GM21390 (cell line): Measurements from ENCODE around the gene JMJD6.
"Not testable (repeated sequence)": the region's sequence is repeated elsewhere in the genome, so short reads cannot be mapped to it uniquely, and the experiment has no call there.

Source experiments
- ATAC-seq: cut with Tn5 transposase; IDR thresholded peaks from one replicate; pipeline ENCODE4 v1.9.1; 2021; ENCODE audit not compliant: unreplicated experiment

Gene JMJD6

DNA sequence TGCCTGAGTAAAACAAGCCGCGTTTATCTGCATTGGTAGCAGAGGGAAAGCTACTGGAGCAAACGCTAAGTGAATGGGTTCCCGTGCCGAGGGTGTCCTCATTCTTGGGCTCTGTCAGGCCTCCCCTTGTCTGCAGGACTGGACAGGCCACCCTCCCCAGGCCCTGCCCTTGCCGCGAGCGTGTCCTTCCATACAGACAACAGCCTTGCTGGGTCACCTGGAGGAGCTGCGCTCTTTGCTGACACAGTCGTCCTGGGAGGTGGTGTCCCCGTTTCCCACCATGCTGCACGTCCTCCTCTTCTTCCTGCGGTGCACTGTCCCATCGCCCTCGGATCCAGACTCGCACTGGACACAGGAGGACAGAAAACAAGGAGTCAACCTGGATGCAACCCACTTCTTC is 7.9 kb downstream of the JMJD6 start:
- ATAC-seq = no peak

DNA sequence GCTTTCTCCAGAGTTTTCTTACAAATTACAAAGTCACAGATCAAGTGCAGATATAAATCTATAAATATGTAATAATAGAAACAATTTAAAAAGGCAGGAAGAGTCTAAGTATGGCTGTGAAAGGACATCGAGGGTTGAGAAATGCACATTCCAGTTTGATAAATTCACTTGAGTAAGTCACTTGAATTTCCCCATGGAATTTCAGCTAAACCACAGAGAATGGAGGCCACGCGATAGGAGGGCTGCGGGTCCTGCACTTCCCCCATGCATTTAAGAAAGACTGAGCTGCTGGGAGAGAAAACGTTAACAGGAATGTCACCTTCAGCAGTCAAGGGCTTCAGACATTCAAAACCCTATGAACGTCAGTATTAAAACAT is 9.6 kb downstream of the JMJD6 start:
- no peak for ATAC-seq

DNA sequence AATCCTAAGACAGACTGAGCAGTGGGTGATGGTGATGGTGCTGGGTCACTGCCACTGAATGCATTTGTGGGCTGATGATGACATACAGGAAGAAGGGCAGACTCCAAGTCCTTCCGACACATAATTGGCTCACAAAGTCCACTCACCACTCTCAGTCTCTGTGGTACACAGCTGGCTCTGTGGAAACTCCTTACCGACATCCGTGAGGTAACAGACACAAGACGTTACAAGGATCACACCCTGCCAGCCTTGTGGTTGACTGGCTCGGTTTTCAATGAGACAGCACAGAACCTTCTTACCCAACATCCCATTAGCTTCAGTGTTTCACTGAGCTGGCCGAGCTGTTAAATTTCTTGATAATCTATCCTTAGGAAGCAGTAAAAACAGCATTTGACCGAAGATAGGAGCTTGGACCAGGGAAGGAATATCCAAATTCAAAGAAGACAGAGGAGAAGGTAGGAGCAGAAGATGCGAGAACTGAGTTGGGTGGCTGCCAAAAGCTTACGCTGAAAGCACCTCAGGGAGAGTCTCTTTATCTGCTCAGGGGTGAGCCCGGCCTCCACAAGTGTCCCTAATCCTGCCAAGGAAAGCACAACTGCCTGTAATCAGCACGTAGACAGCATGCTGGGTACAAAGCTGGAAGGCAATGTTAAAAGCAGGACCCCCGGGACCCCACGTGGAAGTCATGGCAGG is 10.1 kb downstream of the JMJD6 start:
- no peak for ATAC-seq

DNA sequence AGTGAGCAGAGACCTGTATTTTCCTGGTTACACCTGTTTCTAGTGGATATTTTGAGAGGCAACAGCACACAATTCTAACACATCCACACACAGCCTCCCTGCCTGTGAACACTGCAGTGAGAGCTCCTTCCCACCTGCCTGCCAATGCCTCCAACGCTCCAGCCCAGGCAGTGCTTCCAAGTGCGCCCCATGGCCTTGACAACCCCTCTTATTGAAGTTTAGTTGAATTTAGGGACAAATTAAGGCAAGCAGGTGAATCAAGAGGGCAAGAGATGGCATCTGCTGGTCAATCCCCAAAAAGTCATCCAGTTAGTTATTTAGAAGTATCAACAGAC is 10.9 kb downstream of the JMJD6 start:
- ATAC-seq = no peak

DNA sequence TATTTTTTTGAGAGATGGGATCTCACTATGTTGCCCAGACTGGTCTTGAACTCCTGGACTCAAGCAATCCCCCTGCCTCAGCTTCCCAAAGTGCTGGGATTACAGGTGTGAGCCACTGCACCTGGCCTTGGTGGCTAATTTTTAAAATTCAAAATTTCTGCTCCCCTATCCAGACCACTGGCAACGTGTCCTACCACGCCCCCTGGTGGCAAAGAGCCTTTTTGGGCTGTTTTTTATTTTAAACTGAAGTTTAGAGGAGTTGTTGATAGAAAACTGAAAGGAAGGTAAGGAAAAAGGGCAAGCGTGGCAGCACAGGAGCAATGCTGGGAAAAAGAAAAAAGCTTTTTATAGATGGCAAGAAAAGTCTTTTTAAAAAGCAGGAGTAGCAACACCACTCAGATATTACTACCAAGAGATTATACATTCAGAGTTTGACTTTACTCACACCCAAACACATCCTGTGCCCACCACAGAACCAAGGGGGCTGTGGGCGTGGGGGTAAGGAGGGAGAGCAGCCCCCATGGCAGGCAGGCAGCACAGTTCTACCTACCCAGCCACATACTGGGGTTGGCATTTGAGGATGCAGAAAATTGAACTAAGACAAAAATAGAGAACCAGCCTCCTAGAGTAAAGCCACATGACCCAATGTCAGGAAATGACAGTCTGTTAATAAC is 11.4 kb downstream of the JMJD6 start:
- no peak for ATAC-seq

DNA sequence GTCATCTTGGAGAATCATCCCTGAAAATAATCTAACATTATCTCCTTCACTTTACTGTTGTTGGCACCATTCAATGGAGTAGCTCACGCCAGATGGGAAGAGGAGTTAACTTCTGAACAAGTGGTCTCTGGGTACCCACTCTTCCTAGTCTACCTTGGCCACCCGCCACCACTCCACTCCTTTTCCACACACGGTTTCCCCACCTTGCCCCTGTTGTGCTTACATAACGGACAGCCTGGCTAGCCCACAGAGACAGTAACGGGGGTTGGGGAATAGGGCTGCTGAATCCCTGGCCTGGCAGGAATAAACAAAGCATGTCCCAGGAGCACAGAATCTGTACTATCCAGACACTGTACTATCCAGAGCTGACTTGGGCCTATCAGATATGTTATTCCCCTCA is 12.1 kb downstream of the JMJD6 start:
- ATAC-seq = no peak

DNA sequence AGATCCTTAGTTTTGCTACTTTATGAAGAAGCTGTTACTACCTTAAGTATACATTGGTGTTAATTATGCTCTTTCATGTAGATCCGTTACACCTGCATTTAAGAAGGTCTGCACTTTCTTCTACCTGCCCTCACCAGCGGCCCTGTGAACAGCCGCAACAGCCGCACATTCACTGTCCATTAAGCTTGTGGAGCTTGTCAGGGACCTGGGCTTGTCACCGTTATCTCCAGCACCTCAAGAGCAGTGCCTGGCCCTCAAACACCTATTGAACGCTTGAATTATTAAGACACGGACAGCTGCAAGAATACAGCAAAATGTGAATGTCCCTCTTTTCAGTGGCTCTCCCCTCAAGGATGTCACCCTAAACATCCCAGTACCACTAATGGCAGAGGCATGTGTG is 12.6 kb downstream of the JMJD6 start:
- ATAC-seq = no peak

DNA sequence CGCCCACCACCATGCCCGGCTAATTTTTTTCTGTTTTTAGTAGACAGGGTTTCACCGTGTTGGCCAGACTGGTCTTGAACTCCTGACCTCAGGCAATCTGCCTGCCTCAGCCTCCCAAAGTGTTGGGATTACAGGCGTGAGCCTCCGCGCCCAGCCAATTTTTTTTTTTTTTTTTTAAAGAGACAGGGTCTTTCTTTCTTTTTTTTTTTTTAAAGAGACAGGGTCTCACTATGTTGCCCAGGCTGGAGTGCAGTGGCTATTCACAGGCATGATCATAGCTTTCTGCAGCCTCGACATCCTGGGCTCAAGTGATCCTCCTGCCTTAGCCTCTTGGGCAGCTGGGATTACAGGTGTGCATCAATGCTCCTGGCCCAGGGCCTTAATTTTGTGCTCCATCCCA is 14.1 kb downstream of the JMJD6 start:
- not testable (repeated sequence) for ATAC-seq

DNA sequence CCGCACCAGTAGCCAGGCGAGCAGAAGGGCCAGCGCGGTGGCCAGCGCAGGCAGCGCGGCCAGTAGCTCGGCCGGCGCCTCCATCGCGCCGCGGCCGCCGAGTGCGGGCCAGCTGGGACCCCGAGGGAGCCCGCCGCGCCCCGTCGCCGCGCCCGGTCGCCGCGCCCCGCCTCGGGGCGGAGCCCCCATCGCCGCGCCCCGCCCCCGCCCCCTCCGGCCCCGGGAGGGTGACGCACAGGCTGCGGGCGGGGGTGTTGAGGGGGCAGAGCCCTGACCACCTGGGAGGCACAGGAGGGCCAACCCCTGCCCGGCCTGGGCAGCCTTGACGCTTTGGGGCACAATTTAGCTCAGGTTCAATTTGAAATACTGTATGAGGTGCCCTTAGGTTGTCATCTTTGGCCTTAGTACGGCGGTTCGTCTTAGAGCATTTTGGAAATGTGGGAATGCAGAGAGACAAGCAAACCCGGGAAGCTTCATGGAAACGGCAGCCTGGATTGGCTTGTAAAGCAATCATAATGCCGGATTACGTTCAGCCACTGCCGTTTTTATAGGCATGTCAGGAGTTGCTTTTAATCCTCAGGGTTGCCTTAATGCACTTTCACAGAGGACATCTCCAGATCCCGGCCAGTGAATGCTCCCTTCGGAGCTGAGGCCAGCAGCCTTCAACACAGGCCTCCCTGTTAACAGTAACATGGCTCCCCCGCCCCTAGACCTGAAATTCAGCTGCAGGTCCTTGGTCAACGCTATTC is 15.4 kb downstream of the JMJD6 start, which contains the start of gene MXRA7:
Gene MXRA7, minus strand, starts transcription at position 103 of the 749 bp plus-strand sequence. Its CDS starts 19 bp downstream, at position 84.
- no peak for ATAC-seq

DNA sequence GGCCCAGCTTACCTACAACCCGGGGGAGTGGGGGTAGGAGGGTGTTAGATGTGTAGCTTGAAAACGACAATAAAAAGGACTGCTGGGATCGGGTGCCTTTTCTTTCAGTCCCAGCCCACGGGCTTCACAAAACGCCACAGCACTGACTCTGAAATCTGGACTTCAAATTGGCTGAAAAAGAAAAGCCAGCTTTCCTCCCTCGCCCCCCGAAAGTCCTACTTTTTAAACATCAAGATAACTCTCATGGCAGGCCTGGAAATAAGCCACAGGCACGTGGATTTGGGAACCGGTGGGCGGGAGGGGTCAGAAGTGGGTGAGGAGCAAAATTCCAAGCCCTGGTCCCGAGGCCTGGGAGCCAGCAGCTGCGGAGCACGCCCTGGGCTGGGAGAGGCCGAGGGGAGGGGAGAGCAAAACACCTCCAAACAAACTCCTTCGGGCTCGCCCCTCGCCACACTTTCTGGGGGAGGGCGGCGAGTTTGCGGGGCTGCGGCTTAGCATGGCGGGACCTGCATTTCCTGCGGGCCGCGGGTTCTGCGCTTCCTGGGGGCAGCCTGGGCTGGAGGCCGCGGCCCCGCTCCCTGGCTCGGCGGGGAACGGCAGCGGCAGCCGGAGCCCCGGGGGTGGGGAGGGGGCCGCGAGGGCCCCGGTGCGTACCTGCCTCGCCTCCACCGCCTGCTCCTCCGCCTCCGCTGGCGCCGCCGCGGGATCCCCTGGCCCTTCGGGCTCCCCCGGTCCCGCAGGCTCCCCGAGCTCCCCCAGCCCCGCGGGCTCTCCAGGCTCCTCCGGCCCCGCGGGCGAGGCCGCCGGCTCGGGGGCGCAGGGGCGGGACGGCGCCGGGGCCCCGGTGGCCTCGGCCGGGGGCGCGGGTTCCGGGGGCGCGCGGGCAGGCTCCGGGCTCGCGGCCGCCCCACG is 16.2 kb downstream of the JMJD6 start:
- not testable (repeated sequence) for ATAC-seq

DNA sequence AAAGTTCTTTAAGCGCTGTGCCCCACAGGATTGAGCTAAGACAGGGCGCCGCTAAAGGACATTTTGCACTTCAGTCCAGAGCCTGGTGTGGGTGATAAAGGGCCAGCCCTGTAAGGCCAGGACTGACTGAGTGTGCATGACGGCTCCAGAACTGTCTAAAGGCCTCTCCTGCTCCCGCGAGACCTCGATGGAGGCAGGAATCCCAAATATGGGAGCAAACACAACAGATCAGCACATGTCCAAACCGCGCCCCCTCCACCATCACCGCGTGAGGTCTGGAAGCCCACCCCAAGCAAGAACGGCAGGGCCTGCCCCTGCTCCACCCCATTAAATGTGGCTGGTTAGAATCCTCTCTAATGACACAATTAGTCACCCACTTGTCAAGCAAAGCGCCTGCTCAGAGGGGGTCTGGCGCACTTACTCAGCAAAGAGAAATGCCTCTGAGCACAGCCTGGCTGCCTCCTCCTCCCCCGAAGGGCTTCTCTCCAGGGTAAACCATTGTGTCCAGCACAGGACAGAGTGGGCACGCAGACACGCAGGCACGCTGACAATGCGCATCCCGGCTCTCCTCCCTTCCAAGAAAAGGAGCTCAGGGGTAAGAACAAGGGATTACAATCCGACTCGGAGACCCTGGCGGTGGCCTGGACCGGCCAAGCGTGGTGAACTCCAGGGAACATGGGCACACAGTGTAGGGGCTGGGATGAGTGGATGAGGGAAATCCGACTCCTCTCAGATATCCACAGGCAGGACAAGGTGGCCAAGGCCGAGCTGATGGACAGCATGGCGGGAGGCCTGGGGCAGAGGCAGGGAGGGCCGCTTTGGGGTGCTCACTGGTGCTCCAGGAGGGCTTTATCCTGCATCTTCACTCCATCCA is 17.1 kb downstream of the JMJD6 start:
- ATAC-seq = no peak

DNA sequence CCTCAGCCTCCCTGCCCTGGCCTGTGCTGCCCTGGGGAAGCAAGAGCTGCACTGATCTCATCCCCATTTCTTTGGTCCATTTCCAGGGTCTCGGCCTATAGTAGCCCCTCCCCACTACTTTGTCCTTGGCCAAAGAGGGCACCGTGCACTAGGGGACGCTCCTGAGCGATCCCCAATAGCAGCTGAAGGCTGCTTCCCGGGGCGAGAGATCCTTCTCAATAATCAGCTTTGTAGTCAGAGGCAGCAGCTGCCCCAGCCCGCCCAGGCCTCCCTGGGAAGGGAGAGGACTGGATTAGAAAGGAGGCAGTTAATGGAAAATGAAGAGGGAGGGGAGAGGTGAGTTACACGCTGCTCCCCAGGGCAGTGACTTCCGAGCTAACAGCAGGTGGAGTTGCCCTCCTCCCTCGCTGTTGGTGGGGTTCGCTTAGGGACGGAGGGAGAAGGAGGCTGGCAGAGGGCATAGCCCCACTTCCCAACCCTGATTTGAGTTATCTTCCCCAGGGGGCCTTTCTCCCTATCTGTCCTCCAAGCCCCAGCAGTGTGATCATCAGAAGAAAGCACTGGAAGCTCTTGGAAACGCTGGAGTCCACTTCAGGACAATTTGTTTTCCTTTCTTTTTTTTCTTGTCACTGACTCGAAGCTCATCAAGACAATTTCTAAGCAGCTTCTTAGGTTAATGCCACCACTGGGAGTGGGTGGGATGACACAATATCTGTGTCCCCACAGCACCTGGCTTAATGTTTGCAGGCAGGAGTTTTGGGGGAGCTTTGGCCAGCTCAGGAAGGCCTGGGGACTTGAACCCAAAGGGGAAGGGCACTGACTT is 18.2 kb downstream of the JMJD6 start:
- ATAC-seq = no peak

DNA sequence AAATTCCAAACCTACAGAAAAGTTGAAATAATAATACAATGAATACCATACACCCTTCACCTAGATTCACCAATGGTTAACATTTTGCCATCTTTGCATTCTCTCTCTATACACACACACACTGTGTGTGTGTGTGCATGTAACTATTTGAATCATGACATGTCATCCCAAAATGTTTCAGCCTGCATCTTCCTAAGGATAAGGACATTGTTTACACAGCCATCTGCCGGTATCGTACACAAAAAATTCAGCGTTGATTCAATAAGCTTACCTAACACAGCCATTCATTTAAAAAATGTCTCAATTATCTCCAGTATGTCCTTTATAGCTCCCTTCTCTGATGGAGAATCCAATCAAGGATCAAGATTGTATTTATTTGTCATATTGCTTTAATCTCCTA is 19.6 kb downstream of the JMJD6 start:
- ATAC-seq = no peak

DNA sequence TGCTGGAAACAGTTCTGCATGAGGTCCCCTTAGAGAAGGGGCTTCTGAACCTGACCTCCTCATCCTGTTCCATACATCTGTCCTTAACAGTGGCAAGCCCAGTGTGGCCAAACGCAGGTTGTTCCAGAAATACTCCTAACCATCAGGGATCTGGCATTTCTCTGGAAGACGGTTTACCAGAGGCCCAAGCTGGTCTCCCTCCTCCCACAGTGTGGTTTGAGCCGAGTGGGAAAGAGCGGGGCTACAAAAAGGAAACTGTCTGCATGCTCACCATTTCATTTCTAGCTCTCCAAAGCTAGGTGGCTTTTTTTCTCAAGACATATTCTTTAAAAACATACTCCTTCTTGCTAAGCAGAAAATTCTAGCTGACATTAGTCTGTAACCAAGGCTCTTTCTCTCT is 21.6 kb downstream of the JMJD6 start:
- ATAC-seq = no peak

DNA sequence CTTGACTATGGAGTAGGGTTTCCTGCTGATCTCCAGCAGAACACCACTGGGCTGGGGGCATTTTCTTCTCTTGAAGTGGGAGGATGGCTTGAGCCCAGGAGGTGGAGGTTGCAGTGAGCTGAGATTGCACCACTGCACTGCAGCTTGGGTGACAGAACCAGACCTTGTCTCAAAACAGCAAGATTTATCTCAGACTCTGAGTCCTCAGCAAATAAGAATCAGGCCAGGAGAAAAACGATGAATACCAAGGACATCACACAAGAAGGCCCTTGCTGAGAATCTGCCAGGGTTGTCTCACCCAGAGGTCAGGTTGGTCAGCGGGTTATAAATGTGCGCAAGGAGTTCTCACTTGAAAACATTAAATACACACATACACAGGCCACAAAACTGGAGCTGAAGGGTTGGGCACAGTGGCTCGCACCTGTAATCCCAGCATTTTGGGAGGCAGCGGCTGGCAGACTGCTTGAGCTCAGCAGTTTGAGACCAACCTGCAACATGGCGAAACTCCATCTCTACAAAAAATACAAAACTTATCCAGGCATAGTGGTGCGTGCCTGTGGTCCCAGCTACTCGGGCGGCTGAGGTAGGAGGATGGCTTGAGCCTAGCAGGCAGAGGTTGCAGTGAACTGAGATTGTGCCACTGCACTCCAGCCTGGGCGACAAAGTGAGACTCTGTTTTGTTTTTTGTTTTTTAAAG is 23.3 kb downstream of the JMJD6 start:
- ATAC-seq = no peak

DNA sequence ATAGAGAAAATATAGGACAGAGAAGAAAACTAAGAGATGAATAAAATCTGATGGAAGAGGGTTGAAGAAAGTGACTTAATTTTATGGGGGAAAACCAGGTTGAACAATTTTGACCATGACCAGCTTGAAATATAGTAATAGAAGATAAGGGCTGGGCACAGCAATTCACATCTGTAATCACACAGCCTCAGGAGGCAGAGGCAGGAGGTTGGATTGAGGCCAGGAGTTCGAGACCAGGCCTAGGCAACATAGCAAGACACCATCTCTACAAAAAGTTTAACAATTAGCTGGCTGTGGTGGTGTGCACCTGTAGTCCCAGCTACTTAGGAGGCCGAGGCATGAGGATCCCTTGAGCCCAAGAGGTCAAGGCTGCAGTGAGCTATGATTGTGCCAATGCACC is 24.3 kb downstream of the JMJD6 start:
- no peak for ATAC-seq

DNA sequence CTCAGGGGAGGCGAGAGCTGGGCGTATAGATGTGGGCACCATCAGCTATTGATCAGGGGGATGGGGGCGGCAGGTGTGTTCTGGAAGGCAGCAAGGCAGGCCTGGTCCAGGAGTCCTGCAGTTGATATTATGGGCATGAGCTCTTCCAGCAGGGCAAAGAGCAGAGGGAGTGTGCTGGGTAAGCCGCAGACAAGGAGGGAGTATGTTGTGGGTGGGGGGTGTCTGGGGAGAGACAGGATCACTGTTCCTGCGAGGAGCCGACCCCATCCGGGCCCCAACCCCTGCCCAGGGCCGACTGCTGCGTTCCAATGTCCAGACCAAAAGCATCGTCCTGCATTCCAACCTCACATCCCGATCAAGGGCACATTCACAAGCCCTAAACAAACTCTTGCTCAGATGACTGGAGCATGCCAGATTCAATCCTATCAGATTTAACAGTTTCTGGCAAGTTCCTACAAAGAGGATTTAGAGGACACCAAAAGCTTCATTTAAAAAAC is 24.9 kb downstream of the JMJD6 start:
- ATAC-seq = no peak

DNA sequence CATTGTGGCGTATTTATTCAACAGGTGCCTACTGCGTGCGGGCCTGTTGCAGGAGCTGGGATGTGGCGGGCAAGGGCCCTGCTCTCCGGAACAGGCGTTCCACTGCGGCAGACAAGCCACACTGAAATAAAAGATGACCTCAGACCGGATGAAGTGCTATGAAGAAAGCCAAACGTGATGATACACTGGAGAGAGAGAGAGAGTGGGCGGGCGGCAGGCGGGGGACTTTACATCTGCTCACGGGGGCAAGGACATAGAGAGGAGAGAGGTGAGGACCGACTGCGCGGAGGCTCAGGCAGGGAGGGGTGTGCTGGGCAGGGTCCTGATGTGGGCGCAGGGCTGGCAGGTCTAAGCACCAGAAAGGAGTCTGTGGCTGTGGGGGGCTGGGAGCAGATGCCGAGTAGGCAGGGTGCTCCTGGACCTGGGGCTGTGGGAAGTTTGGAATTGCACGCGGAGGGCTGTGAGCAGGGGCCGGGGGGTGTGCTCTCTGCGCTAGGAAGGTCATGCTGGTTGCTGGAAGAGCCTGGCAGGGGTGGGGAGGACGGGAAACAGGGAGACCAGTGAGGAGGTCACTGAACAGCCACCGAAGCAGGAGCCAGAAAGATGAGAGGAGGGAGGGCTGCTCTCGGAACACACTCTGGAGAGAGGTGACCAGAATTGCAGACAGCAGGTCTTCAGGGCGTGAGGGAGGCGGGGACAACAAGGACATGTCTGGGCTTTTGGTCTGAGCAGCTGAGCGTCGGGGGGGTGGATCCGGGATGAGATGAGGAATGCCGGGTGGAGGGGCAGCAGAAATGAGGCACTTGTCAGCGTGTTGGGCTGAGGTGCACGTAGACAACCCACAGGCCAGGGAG is 25.6 kb downstream of the JMJD6 start:
- no peak for ATAC-seq
